Measurements from ENCODE around the gene SNX19.

Gene SNX19

GRCh38 chr11:130881475-130882137 is 34.7 kb downstream of the SNX19 start:
- H3K27ac ChIP-seq, result no peak overlapping the region
- TF ChIP-seq, protein P1, sequence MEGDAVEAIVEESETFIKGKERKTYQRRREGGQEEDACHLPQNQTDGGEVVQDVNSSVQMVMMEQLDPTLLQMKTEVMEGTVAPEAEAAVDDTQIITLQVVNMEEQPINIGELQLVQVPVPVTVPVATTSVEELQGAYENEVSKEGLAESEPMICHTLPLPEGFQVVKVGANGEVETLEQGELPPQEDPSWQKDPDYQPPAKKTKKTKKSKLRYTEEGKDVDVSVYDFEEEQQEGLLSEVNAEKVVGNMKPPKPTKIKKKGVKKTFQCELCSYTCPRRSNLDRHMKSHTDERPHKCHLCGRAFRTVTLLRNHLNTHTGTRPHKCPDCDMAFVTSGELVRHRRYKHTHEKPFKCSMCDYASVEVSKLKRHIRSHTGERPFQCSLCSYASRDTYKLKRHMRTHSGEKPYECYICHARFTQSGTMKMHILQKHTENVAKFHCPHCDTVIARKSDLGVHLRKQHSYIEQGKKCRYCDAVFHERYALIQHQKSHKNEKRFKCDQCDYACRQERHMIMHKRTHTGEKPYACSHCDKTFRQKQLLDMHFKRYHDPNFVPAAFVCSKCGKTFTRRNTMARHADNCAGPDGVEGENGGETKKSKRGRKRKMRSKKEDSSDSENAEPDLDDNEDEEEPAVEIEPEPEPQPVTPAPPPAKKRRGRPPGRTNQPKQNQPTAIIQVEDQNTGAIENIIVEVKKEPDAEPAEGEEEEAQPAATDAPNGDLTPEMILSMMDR (IDR thresholded peaks at IDR 0.05), result no peak
- no peak for TF ChIP-seq ZFX (IDR thresholded peaks at IDR 0.05; ENCODE audit: borderline replicate concordance)

DNA sequence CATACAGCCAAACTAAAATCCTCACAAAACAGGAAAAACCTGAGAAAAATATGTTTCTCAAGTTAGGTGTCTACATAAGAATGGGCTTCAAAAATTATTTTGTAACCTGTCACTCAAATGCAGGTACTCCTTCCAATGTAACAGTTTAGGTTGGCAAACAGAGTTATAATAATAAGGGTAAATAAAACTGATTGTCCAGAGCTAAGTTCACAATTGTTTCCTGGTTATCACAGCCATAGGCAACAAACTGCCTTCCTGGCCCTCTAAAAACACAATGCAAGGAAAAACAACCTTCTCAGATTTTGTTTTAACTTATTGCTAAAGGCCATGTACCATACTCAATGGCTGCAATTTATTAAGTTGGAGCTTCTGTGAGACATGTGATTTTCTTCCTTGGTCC is 36.4 kb downstream of the SNX19 start:
- no peak overlapping the region for H3K27ac ChIP-seq
- TF ChIP-seq, protein P1 (IDR thresholded peaks at IDR 0.05), result no peak
- no peak for TF ChIP-seq ZFX (IDR thresholded peaks at IDR 0.05; ENCODE audit: borderline replicate concordance)

DNA sequence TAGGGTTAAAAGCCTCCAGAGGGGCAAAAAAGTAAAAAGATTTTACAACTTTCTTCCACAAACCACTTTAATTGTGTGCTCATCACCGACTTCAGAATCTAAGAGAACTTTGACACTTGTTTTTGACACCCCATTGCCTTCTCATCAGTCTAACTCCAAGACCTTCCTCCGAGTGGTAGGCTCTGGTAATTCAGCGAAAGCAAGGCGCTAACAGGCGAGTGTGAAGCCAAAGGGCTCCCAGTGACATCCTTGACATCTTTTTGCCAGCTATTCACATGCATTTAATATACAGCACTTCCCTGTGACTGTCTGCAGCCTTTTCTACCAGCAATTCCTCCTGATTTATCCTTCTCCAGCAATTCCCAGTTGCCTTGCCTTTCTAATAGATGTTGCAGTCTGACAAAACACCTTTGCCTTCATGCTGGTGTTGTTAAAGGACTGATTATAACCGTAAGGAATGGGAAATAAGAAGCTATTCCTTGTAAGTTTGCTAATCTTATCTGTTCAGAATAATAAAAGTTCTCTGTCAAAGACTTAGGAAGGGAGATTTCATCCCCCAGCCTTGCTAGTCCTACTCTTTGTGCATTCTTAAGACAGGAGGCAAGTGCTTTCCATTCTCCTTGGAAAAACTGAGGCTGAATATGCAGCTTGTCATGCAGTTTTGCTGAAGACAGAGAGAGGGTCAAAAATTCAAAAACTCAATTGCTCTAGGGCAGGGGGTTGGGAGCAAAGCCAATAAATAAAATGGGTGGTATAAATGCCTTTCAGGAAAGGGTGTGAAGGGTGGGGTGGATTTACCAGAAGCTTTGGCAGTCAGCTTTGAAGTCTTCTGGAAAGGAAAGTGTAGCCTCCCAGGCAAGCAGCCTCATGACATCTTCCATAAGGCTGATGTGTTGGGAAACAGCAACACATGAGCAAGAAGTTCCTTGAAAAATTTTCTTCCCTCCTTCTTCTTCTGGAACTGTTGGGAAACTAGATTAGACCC is 39.1 kb downstream of the SNX19 start:
- H3K27ac ChIP-seq, result no peak overlapping the region
- TF ChIP-seq, protein P1 (IDR thresholded peaks at IDR 0.05), result no peak
- no peak for TF ChIP-seq ZFX (IDR thresholded peaks at IDR 0.05; ENCODE audit: borderline replicate concordance)

GRCh38 chr11:130876100-130876499 is 40.2 kb downstream of the SNX19 start:
- H3K27ac ChIP-seq, result no peak overlapping the region
- TF ChIP-seq, protein P1 (IDR thresholded peaks at IDR 0.05), result no peak
- no peak for TF ChIP-seq ZFX (IDR thresholded peaks at IDR 0.05; ENCODE audit: borderline replicate concordance)

GRCh38 chr11:130874955-130875531 is 41.2 kb downstream of the SNX19 start:
- H3K27ac ChIP-seq, result no peak overlapping the region
- TF ChIP-seq ZFX (IDR thresholded peaks at IDR 0.05; ENCODE audit: borderline replicate concordance), result no peak
- TF ChIP-seq, protein P1 (IDR thresholded peaks at IDR 0.05), result no peak

DNA sequence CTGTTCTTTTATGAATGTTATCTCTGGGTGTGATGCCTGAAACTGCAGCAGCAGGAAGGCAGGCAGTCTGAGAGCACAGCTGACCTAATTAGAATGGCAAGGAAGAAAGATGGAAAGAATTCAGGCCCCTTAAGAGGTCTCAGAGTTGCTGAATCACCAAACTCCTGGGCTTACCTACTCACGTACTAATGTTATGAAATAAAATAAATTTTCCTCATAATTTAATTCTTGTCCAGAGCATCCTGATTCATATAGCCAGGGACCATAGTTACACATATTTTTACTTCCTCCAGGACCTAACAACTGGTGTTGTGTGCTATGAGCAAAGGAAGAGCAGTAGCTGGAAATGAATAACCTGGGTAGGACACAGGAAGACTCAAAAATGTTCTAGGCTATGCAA is 41.9 kb downstream of the SNX19 start:
- TF ChIP-seq ZFX (IDR thresholded peaks at IDR 0.05; ENCODE audit: borderline replicate concordance), result no peak
- no peak overlapping the region for H3K27ac ChIP-seq

- no peak overlapping the region for H3K27ac ChIP-seq
- no peak for TF ChIP-seq ZFX (IDR thresholded peaks at IDR 0.05; ENCODE audit: borderline replicate concordance)
Measured at GRCh38 chr11:130873761-130874160, 42.5 kb downstream of the SNX19 start.

DNA sequence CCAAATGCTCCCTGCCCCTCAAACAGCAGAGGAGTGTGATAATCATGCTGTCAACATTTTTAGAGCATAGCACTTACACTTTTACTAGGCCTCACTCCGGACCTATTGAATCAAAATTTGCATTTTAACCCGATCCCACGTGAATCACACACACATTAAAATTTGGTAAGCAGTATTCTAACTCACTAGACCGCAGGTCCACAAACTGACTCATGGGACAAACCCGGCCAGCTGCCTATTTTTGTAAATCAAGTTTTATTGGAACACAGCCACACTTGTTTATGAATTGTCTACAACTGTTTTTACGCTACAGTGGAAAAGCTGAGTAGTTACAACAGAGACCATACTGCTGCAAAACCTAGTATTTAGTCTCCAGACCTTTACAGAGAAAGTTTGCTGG is 43.3 kb downstream of the SNX19 start:
- TF ChIP-seq ZFX (IDR thresholded peaks at IDR 0.05; ENCODE audit: borderline replicate concordance), result no peak
- no peak overlapping the region for H3K27ac ChIP-seq
